Activated CD8-positive, alpha-beta T cell treated with anti-CD3 and anti-CD28 coated beads, Interleukin-2, amount 10 ng/mL, durations not matched to agents 7 days and 5 days (primary cell): ENCODE data around the gene UBAC2. TPM values are rescaled to one million over a fixed set of nuclear protein-coding genes. Genes with fewer than 3 reads are reported as not detected.

Experiments
- ATAC-seq: fragments of 150-1000 bp; cut with Tn5 transposase; one replicate; pipeline ENCODE4 v1.10.0; 2021; ENCODE audit warnings: moderate library complexity
- CTCF ChIA-PET: fragments of 350-600 bp; sonication (Branson Sonifier 250); formaldehyde crosslinking; loops from one replicate; lab custom pipeline; 2021; ENCODE audit warnings: antibody characterized with exemption; lab: Charles Lee
- POLR2A ChIA-PET: fragments of 350-600 bp; sonication (Branson Sonifier 250); formaldehyde crosslinking; loops from one replicate; lab custom pipeline; 2021; ENCODE audit warnings: antibody characterized with exemption; lab: Charles Lee
- DNase-seq: peaks from one replicate; pipeline ENCODE4 v3.0.0-alpha.2; 2020
- H3K27ac Mint-ChIP-seq: one replicate; pipeline ENCODE4 v1.8.0; 2021; ENCODE audit warnings: mild to moderate bottlenecking, mixed read lengths
- H3K27me3 Mint-ChIP-seq: one replicate; pipeline ENCODE4 v1.8.0; 2021; ENCODE audit warnings: low read depth, mixed read lengths
- H3K36me3 Mint-ChIP-seq: one replicate; pipeline ENCODE4 v1.8.0; 2021; ENCODE audit warnings: low read depth, mixed read lengths
- H3K4me1 Mint-ChIP-seq: one replicate; pipeline ENCODE4 v1.8.0; 2021; ENCODE audit warnings: low read depth, mixed read lengths
- H3K4me3 Mint-ChIP-seq: one replicate; pipeline ENCODE4 v1.8.0; 2021; ENCODE audit warnings: mild to moderate bottlenecking, mixed read lengths
- H3K9me3 Mint-ChIP-seq: one replicate; pipeline ENCODE4 v1.8.0; 2022; ENCODE audit warnings: mixed read lengths; ENCODE audit not compliant: insufficient read depth
- total RNA-seq, 2 experiments: library from RNA; stranded (reverse); gene quantifications; one replicate each; pipeline ENCODE4 v1.2.3, GENCODE V29; 2021

UBAC2 gene
- total RNA-seq, 2 experiments from 2014 or later, result 67.4 to 71.2 TPM

GRCh38 chr13:99415851-99416331, 215.2 kb downstream of the UBAC2 start:
- Mint-ChIP-seq H3K4me3 (peak overlapping the region; percentile 26), H3K36me3 (peaks cover 10% of the 10 kb centered on the region), H3K27me3 (no peaks in the 10 kb centered on the region), H3K4me1 (peaks cover 24% of the 10 kb centered on the region), H3K9me3 (peaks cover 8% of the 10 kb centered on the region), H3K27ac (peak overlapping the region; percentile 76)
- ATAC-seq (peak; percentile 28), DNase-seq (peak; percentile 64)
- CTCF ChIA-PET, result interaction anchor here (1.6 to 11.6 kb wide), 5 partner anchors 9 to 35 kb away, joined by 4 to 170 read pairs (median 8); no protein-coding TSS in a partner anchor
- POLR2A ChIA-PET, result interaction anchor here (1.0 to 1.2 kb wide), 2 partner anchors 18 to 215 kb away, joined by 3 to 4 read pairs; no protein-coding TSS in a partner anchor

- CTCF ChIA-PET, result interaction anchor here (1.6 to 11.6 kb wide), 6 partner anchors 9 to 147 kb away, joined by 4 to 170 read pairs (median 8); no protein-coding TSS in a partner anchor
- peaks cover 31% of the 10 kb centered on the region for H3K4me1 Mint-ChIP-seq
- no peaks in the 10 kb centered on the region for H3K27me3 Mint-ChIP-seq
- POLR2A ChIA-PET, result interaction anchor here (1.0 to 1.2 kb wide), 2 partner anchors 18 to 329 kb away, joined by 3 to 4 read pairs; no protein-coding TSS in a partner anchor
- peak; percentile 23 for ATAC-seq
- peaks cover 7% of the 10 kb centered on the region for H3K36me3 Mint-ChIP-seq
- peak overlapping the region; percentile 35 for H3K4me3 Mint-ChIP-seq
- DNase-seq, result no peak
- peaks cover 7% of the 10 kb centered on the region for H3K9me3 Mint-ChIP-seq
- peak overlapping the region; percentile 76 for H3K27ac Mint-ChIP-seq
Measured at GRCh38 chr13:99416411-99417121, 215.9 kb downstream of the UBAC2 start.

GRCh38 chr13:99417201-99418102, 216.8 kb downstream of the UBAC2 start:
- CTCF ChIA-PET, result interaction anchor here (1.6 to 11.6 kb wide), 6 partner anchors 8 to 148 kb away, joined by 4 to 170 read pairs (median 8); no protein-coding TSS in a partner anchor
- ATAC-seq (no peak), DNase-seq (no peak)
- POLR2A ChIA-PET, result interaction anchor here (0.6 to 1.0 kb wide), 2 partner anchors 292 to 330 kb away, joined by 3 read pairs; no protein-coding TSS in a partner anchor
- Mint-ChIP-seq H3K36me3 (no peaks in the 10 kb centered on the region), H3K9me3 (no peaks in the 10 kb centered on the region), H3K27me3 (no peaks in the 10 kb centered on the region), H3K27ac (peak overlapping the region; percentile 76), H3K4me1 (peaks cover 39% of the 10 kb centered on the region), H3K4me3 (peak overlapping the region; percentile 35)

- H3K36me3 Mint-ChIP-seq, result no peaks in the 10 kb centered on the region
- DNase-seq, result no peak
- H3K4me1 Mint-ChIP-seq, result peaks cover 48% of the 10 kb centered on the region
Measured at GRCh38 chr13:99418103-99418842, 217.6 kb downstream of the UBAC2 start.

GRCh38 chr13:99418843-99419140, 218.1 kb downstream of the UBAC2 start:
- no peaks in the 10 kb centered on the region for H3K9me3 Mint-ChIP-seq
- no peaks in the 10 kb centered on the region for H3K36me3 Mint-ChIP-seq
- ATAC-seq, result no peak
- H3K27me3 Mint-ChIP-seq, result no peaks in the 10 kb centered on the region
- ChIA-PET POLR2A (interaction anchor here (1.5 kb wide), 1 partner anchor 37 kb away, joined by 3 read pairs; no protein-coding TSS in a partner anchor), CTCF (interaction anchor here (1.0 to 11.6 kb wide), 3 partner anchors 16 to 65 kb away, joined by 4 to 170 read pairs (median 44); no protein-coding TSS in a partner anchor)
- no peak overlapping the region for H3K27ac Mint-ChIP-seq
- peaks cover 51% of the 10 kb centered on the region for H3K4me1 Mint-ChIP-seq
- no peak overlapping the region for H3K4me3 Mint-ChIP-seq
- no peak for DNase-seq

More at GRCh38 chr13:99418103-99418842, 217.6 kb downstream of the UBAC2 start:
- H3K27me3 Mint-ChIP-seq, result no peaks in the 10 kb centered on the region
- ChIA-PET POLR2A (interaction anchor here (0.6 to 1.5 kb wide), 2 partner anchors 37 to 293 kb away, joined by 3 read pairs; no protein-coding TSS in a partner anchor), CTCF (interaction anchor here (0.6 to 11.6 kb wide), 4 partner anchors 17 to 1142 kb away, joined by 3 to 170 read pairs (median 26); no protein-coding TSS in a partner anchor)
- peak overlapping the region; percentile 76 for H3K27ac Mint-ChIP-seq
- no peaks in the 10 kb centered on the region for H3K9me3 Mint-ChIP-seq
- no peak for ATAC-seq
- H3K4me3 Mint-ChIP-seq, result no peak overlapping the region

GRCh38 chr13:99419591-99420243, 219.1 kb downstream of the UBAC2 start:
- H3K36me3 Mint-ChIP-seq, result no peaks in the 10 kb centered on the region
- H3K27me3 Mint-ChIP-seq, result no peaks in the 10 kb centered on the region
- POLR2A ChIA-PET, result interaction anchor here (1.0 to 1.5 kb wide), 3 partner anchors 15 to 38 kb away, joined by 3 to 5 read pairs (median 3); no protein-coding TSS in a partner anchor
- peak overlapping the region; percentile 71 for H3K27ac Mint-ChIP-seq
- DNase-seq, result no peak
- CTCF ChIA-PET, result interaction anchor here (0.8 to 11.6 kb wide), 8 partner anchors 15 to 237 kb away, joined by 3 to 170 read pairs (median 4); no protein-coding TSS in a partner anchor
- ATAC-seq, result no peak
- H3K4me3 Mint-ChIP-seq, result peak overlapping the region; percentile 56
- H3K9me3 Mint-ChIP-seq, result no peaks in the 10 kb centered on the region
- H3K4me1 Mint-ChIP-seq, result peaks cover 59% of the 10 kb centered on the region

- H3K9me3 Mint-ChIP-seq, result no peaks in the 10 kb centered on the region
- H3K36me3 Mint-ChIP-seq, result no peaks in the 10 kb centered on the region
- DNase-seq, result no peak
- no peak for ATAC-seq
- CTCF ChIA-PET, result interaction anchor here (1.2 to 11.6 kb wide), 4 partner anchors 14 to 155 kb away, joined by 3 to 170 read pairs (median 30); no protein-coding TSS in a partner anchor
- H3K27me3 Mint-ChIP-seq, result no peaks in the 10 kb centered on the region
- H3K4me1 Mint-ChIP-seq, result peaks cover 73% of the 10 kb centered on the region
- peak overlapping the region; percentile 19 for H3K27ac Mint-ChIP-seq
- H3K4me3 Mint-ChIP-seq, result peak overlapping the region; percentile 0
- POLR2A ChIA-PET, result interaction anchor here (0.9 to 1.1 kb wide), 3 partner anchors 33 to 164 kb away, joined by 3 to 5 read pairs (median 3); no protein-coding TSS in a partner anchor
Measured at GRCh38 chr13:99421271-99421670, 220.6 kb downstream of the UBAC2 start.

- ATAC-seq (no peak), DNase-seq (no peak)
- Mint-ChIP-seq H3K4me3 (no peak overlapping the region), H3K36me3 (no peaks in the 10 kb centered on the region), H3K4me1 (peaks cover 77% of the 10 kb centered on the region), H3K9me3 (no peaks in the 10 kb centered on the region), H3K27me3 (no peaks in the 10 kb centered on the region), H3K27ac (peak overlapping the region; percentile 53)
- ChIA-PET CTCF (interaction anchor here (0.8 to 11.6 kb wide), 6 partner anchors 9 to 156 kb away, joined by 3 to 170 read pairs (median 6); no protein-coding TSS in a partner anchor), POLR2A (interaction anchor here (0.9 kb wide), 1 partner anchor 118 kb away, joined by 3 read pairs; no protein-coding TSS in a partner anchor)
Measured at GRCh38 chr13:99421758-99422585, 221.3 kb downstream of the UBAC2 start.

- POLR2A ChIA-PET, result no interaction called here
Measured at GRCh38 chr13:99422586-99423220, 222.0 kb downstream of the UBAC2 start.

More at GRCh38 chr13:99422586-99423220, 222.0 kb downstream of the UBAC2 start:
- Mint-ChIP-seq H3K27me3 (no peaks in the 10 kb centered on the region), H3K27ac (no peak overlapping the region), H3K4me3 (no peak overlapping the region), H3K9me3 (no peaks in the 10 kb centered on the region), H3K4me1 (peaks cover 81% of the 10 kb centered on the region), H3K36me3 (peaks cover under 1% of the 10 kb centered on the region)
- ATAC-seq (no peak), DNase-seq (no peak)
- CTCF ChIA-PET, result interaction anchor here (0.8 to 11.6 kb wide), 5 partner anchors 9 to 157 kb away, joined by 3 to 170 read pairs (median 3); no protein-coding TSS in a partner anchor
